Measurements from ENCODE around the gene EXD3. TPM values are rescaled to one million over a fixed set of nuclear protein-coding genes. Genes with fewer than 3 reads are reported as not detected.

Gene EXD3
- total RNA-seq, 1 experiment from 2014 or later: 15.3 TPM

DNA sequence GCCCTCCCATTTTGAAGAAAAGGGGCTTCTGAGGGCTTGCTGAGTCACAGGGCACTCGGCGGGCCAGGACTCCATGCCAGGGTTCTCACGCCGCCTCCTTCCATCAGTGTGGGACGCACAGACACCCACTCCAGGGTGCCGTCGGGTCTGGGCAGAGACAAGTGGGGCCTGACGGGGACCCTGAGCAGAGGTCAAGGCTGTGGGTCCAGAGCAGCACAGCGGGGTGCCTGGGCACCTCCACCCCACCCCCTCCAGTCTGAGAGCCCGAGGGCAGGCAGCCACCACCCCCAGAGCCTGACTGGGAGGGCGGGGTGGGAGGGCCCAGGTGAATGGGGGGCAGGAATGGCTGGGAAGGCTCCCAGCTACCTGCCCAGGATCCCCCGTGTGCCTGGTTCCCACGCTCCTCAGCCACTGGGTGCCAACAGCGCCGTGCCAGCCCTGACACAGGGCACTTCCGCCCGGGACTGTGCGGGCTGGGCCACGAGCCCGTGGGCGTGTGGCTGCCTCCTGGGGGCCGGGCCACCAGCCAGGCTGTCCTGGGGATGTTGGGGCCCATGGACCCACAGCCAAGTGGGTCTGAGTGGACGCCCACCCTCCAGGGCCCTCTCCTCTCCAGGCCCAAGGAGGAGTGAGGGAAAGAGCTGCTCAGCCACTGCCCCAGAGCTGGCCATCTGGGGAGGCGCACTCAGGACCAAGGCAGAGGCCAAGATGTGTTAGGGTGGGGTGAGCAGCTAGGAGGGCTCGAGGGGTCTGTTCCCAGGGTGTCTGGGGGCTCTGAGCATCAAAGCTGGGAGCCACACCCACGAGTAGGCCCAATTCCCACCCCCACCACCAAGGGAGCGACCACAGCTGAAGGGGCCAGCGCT lies 110.7 kb downstream of the EXD3 start:
- Histone ChIP-seq H3K14ac (ENCODE audit: insufficient read depth, low read length) (no peak overlapping the region), H4K8ac (replicated peaks; ENCODE audit: insufficient read length, low read depth, low read length) (no peak overlapping the region), H3K27ac (ENCODE audit: insufficient read length, low read depth, low read length) (no peak overlapping the region), H3K9me3 (ENCODE audit: control insufficient read depth, low read depth, low read length) (no peaks in the 10 kb centered on the region), H3K23ac (ENCODE audit: insufficient read length, low read depth, low read length) (no peak overlapping the region), H4K20me1 (ENCODE audit: control insufficient read depth, insufficient read depth, insufficient read length) (no peaks in the 10 kb centered on the region), H3K27me3 (ENCODE audit: insufficient read depth, low read length) (no peaks in the 10 kb centered on the region), H2BK5ac (ENCODE audit: insufficient read length, low read length) (no peak overlapping the region), H3K4ac (ENCODE audit: low read depth, low read length) (no peak overlapping the region), H2BK12ac (ENCODE audit: insufficient read length, low read depth, low read length) (no peak overlapping the region), H4K91ac (ENCODE audit: insufficient read length, low read depth, low read length) (no peak overlapping the region), H3K79me2 (ENCODE audit: insufficient read depth, low read length) (no peaks in the 10 kb centered on the region), H3K79me1 (ENCODE audit: insufficient read depth, low read depth, low read length, poor library complexity, severe bottlenecking) (no peaks in the 10 kb centered on the region), H4K5ac (ENCODE audit: insufficient read length, low read depth, low read length) (no peak overlapping the region), H2BK15ac (ENCODE audit: low read depth, low read length) (no peak overlapping the region), H2BK20ac (ENCODE audit: low read depth, low read length, poor library complexity, severe bottlenecking) (no peak overlapping the region), H3K4me1 (ENCODE audit: insufficient read depth, low read length) (no peaks in the 10 kb centered on the region; the same call in 1 of the 2 replicates), H3K4me2 (ENCODE audit: insufficient read depth, insufficient read length, low read length) (no peak overlapping the region), H3K18ac (ENCODE audit: insufficient read length, low read depth, low read length) (no peak overlapping the region), H3K9ac (ENCODE audit: extremely low read depth, insufficient read length, low read length) (no peak overlapping the region), H2AFZ (ENCODE audit: low read length) (no peak overlapping the region), H2BK120ac (ENCODE audit: low read depth, low read length, poor library complexity, severe bottlenecking) (no peak overlapping the region), H3K23me2 (ENCODE audit: insufficient read length, low read depth, low read length, poor library complexity, severe bottlenecking) (no peaks in the 10 kb centered on the region), H3K56ac (ENCODE audit: insufficient read length, low read depth, low read length) (no peak overlapping the region), H2AK5ac (ENCODE audit: insufficient read length, low read length) (no peak overlapping the region), H3T11ph (ENCODE audit: low read length) (no peak overlapping the region)
- peaks cover 8 to 22% of the 10 kb centered on the region in 2 experiments; a peak in 3 of 4 replicates for H3K4me1 Mint-ChIP-seq
- no peak overlapping the region for H3K27ac Mint-ChIP-seq
- no peak overlapping the region for H3K4me3 Mint-ChIP-seq
- no peak for DNase-seq
- H3K9me3 Mint-ChIP-seq: no peaks in the 10 kb centered on the region
- no peaks in the 10 kb centered on the region for H3K36me3 Mint-ChIP-seq (ENCODE audit: insufficient read depth in 1 of 3, low read depth in 3 of 3)
- peaks cover 3% of the 10 kb centered on the region for H3K27me3 Mint-ChIP-seq (ENCODE audit: low read depth)
- TF ChIP-seq, protein P1, sequence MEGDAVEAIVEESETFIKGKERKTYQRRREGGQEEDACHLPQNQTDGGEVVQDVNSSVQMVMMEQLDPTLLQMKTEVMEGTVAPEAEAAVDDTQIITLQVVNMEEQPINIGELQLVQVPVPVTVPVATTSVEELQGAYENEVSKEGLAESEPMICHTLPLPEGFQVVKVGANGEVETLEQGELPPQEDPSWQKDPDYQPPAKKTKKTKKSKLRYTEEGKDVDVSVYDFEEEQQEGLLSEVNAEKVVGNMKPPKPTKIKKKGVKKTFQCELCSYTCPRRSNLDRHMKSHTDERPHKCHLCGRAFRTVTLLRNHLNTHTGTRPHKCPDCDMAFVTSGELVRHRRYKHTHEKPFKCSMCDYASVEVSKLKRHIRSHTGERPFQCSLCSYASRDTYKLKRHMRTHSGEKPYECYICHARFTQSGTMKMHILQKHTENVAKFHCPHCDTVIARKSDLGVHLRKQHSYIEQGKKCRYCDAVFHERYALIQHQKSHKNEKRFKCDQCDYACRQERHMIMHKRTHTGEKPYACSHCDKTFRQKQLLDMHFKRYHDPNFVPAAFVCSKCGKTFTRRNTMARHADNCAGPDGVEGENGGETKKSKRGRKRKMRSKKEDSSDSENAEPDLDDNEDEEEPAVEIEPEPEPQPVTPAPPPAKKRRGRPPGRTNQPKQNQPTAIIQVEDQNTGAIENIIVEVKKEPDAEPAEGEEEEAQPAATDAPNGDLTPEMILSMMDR (conservative IDR thresholded peaks at IDR 0.05): no peak
- no CpG with 5 or more reads among the region's 28 CpGs for WGBS (ENCODE audit: extremely low coverage, insufficient read length, low lambda C conversion rate)
